ENCODE data around the gene TIMM10.
"Not testable (repeated sequence)": the region's sequence is repeated elsewhere in the genome, so short reads cannot be mapped to it uniquely, and the experiment has no call there.

Gene TIMM10

GRCh38 chr11:57541169-57541568 lies 10.6 kb upstream of the TIMM10 start:
- DNase-seq: no peak

GRCh38 chr11:57539342-57539741 lies 8.8 kb upstream of the TIMM10 start:
- DNase-seq: no peak

- DNase-seq: no peak
Observed at GRCh38 chr11:57536947-57537619, 6.5 kb upstream of the TIMM10 start, which contains the start of gene SMTNL1. SMTNL1 (plus strand) TSS chr11:57537595; CDS start chr11:57542643, 5,048 bp downstream.

- DNase-seq: not testable (repeated sequence)
Observed at GRCh38 chr11:57534449-57534848, 3.9 kb upstream of the TIMM10 start.

GRCh38 chr11:57530215-57530595 lies 349 bp downstream of the TIMM10 start:
- no peak for DNase-seq

GRCh38 chr11:57529012-57529411 lies 1.5 kb downstream of the TIMM10 start:
- DNase-seq: no peak

- DNase-seq: peak; percentile 50
Observed at GRCh38 chr11:57527056-57527631, 3.4 kb downstream of the TIMM10 start.

GRCh38 chr11:57523419-57523818 lies 7.1 kb downstream of the TIMM10 start:
- DNase-seq: no peak

- no peak for DNase-seq
Observed at GRCh38 chr11:57521116-57521515, 9.4 kb downstream of the TIMM10 start.

GRCh38 chr11:57516061-57516443 lies 14.5 kb downstream of the TIMM10 start:
- no peak for DNase-seq

- no peak for DNase-seq
Observed at GRCh38 chr11:57515332-57516060, 15.1 kb downstream of the TIMM10 start, which contains the start of gene SLC43A1. SLC43A1 (minus strand) TSS chr11:57515702; CDS start chr11:57514111, 1,591 bp downstream.

GRCh38 chr11:57514538-57515331 lies 15.8 kb downstream of the TIMM10 start:
- DNase-seq: no peak

GRCh38 chr11:57513911-57514537 lies 16.5 kb downstream of the TIMM10 start:
- no peak for DNase-seq

- no peak for DNase-seq
Observed at GRCh38 chr11:57513452-57513795, 17.1 kb downstream of the TIMM10 start.

- DNase-seq: no peak
Observed at GRCh38 chr11:57512646-57513451, 17.7 kb downstream of the TIMM10 start.

GRCh38 chr11:57511741-57512430 lies 18.7 kb downstream of the TIMM10 start:
- no peak for DNase-seq

GRCh38 chr11:57508341-57509170 lies 22.0 kb downstream of the TIMM10 start:
- DNase-seq: no peak

GRCh38 chr11:57506522-57506921 lies 24.0 kb downstream of the TIMM10 start:
- DNase-seq: no peak

GRCh38 chr11:57504511-57504910 lies 26.0 kb downstream of the TIMM10 start:
- no peak for DNase-seq

- DNase-seq: no peak
Observed at GRCh38 chr11:57502870-57503269, 27.7 kb downstream of the TIMM10 start.
